ENCODE data around the gene APPL2.
"Not testable (repeated sequence)": the region's sequence is repeated elsewhere in the genome, so short reads cannot be mapped to it uniquely, and the experiment has no call there.

Gene APPL2

GRCh38 chr12:105256011-105256410 is 20.0 kb upstream of the APPL2 start:
- peak; percentile 30 for DNase-seq

- no peak for DNase-seq
Observed at GRCh38 chr12:105253866-105254513, 18.0 kb upstream of the APPL2 start.

- DNase-seq, result no peak
Observed at GRCh38 chr12:105252901-105253300, 16.9 kb upstream of the APPL2 start.

GRCh38 chr12:105245776-105246427 is 9.9 kb upstream of the APPL2 start:
- DNase-seq, result not testable (repeated sequence)

- DNase-seq, result no peak
Observed at GRCh38 chr12:105245291-105245690, 9.3 kb upstream of the APPL2 start.

GRCh38 chr12:105240228-105240627 is 4.3 kb upstream of the APPL2 start:
- DNase-seq, result peak; percentile 57

GRCh38 chr12:105239304-105239703 is 3.3 kb upstream of the APPL2 start:
- DNase-seq, result no peak

GRCh38 chr12:105237666-105238065 is 1.7 kb upstream of the APPL2 start:
- no peak for DNase-seq

- no peak for DNase-seq
Observed at GRCh38 chr12:105235281-105235731, 668 bp downstream of the APPL2 start.

GRCh38 chr12:105234197-105234596 is 1.8 kb downstream of the APPL2 start:
- DNase-seq, result no peak

- DNase-seq, result no peak
Observed at GRCh38 chr12:105233041-105233905, 2.7 kb downstream of the APPL2 start.

GRCh38 chr12:105231396-105231795 is 4.6 kb downstream of the APPL2 start:
- DNase-seq, result no peak

GRCh38 chr12:105229371-105229770 is 6.6 kb downstream of the APPL2 start:
- no peak for DNase-seq

- DNase-seq, result no peak
Observed at GRCh38 chr12:105228966-105229365, 7.0 kb downstream of the APPL2 start.

- DNase-seq, result no peak
Observed at GRCh38 chr12:105228494-105228893, 7.5 kb downstream of the APPL2 start.

- no peak for DNase-seq
Observed at GRCh38 chr12:105227879-105228278, 8.1 kb downstream of the APPL2 start.

GRCh38 chr12:105226219-105226618 is 9.8 kb downstream of the APPL2 start:
- DNase-seq, result peak; percentile 81

- peak; percentile 37 for DNase-seq
Observed at GRCh38 chr12:105225505-105226015, 10.4 kb downstream of the APPL2 start.

GRCh38 chr12:105224399-105224798 is 11.6 kb downstream of the APPL2 start:
- DNase-seq, result no peak

- DNase-seq, result no peak
Observed at GRCh38 chr12:105223884-105224283, 12.1 kb downstream of the APPL2 start.

GRCh38 chr12:105223352-105223845 is 12.6 kb downstream of the APPL2 start:
- DNase-seq, result peak; percentile 50

- DNase-seq, result no peak
Observed at GRCh38 chr12:105222726-105223351, 13.1 kb downstream of the APPL2 start.

- no peak for DNase-seq
Observed at GRCh38 chr12:105222284-105222655, 13.7 kb downstream of the APPL2 start.
